HG03442 (cell line): ENCODE measurements around the gene INSRR.

ENCODE experiments used
- ATAC-seq: cut with Tn5 transposase; IDR thresholded peaks from one replicate; pipeline ENCODE4 v1.9.1; 2021; ENCODE audit warnings: mild to moderate bottlenecking, moderate library complexity; ENCODE audit not compliant: unreplicated experiment

Gene INSRR

DNA sequence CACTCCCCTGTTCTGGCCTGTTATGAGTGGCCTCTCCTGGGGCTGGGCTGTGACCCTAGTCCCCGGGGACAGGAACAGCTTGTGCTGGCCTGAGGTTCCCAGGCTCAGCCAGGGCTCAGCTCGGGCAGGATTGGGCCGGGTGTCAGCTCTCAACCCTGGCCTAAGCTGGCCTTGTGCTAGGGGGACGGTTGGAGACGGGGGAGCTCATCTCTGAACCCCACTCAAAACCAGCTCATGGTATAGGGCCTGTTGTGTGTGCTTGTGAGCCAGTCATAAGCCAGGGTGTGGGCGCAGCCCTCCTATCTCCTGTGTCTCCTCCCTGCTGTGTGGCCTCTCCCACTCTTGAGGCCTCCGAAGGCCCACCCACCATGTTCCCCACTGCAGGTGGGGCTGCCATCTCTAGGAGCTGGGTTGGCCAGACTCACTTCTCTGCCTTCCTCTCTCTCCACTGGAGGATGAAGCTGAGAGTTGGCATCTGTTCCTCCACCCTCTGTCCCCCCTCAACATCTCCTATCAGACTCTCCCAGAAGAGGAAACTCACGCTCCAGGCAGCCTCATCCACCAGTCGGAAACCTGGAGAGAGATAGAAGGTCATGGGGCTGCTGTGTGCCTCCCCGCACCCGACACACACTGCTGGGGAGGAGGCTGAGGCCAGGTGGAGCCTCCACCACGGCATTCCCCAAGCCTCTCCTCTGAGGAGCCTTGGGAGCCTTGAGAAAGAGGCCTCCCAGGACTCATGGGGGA is 36.0 kb upstream of the INSRR start:
- no peak for ATAC-seq

DNA sequence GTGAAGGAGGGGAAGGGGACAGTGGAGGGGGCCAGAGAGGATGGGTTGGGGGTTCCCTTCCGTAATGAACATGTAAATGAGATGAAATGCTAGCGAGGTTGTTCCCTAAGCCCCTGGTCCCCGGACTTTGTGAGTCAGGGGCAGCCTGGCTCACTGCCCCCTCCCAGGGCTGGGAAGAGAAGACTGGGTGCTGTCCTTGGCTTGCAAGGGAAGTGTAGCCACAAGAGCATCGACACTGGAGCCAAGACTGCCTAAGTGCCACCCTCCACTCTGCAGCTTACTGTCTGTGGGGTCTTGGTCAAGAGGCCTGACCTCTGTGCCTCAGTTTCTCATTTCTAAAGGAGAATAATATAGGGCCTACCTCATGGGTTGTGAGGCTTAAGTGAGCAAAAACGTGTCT is 35.1 kb upstream of the INSRR start:
- no peak for ATAC-seq

DNA sequence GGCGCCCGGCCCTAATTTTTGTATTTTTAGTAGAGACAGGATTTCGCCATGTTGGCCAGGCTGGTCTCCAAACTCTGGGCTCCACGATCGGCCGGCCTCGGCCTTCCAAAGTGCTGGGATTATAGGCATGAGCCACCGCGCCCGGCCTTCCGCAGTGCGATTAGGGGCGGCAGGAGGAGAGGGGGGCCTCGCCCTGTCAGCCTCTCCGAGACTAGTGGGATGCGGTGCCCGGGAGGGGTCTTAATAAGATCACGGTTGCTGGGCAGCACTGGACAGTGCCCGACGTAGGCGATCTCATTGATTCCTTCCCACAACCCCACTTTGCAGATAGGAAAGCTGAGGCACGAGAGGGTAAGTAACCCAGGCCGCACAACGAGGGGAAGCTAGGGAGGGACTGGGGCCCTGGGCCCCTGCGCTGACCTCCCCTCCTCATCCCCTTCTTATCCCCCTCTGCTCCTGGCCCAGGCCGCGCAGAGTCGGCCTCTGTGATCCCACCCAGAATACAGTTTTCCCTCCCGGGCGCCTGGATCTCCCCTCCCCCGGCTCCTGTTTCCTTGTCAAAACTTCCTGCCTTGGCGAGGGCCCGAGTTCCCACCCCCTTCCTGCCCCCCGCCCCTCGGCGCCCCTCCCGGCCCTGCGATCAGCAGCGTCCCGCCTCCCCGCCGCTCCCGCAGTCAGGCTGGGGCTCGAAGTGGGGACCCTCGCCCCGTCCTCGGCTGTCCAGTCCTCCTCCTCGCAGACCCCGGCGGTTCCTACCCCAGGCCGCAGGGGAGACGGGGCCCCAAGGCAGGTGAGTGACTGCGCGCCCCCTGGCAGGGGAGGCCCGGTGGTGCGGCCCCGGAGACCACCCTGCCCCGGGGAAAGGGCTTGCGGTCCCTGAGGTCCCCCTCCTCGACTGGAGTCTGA is 34.4 kb upstream of the INSRR start, which contains the start of gene PEAR1:
Gene PEAR1 (plus strand): TSS at position 671 of the 906 bp plus-strand sequence. CDS start 10,209 bp downstream, outside the sequence.
- no peak for ATAC-seq

DNA sequence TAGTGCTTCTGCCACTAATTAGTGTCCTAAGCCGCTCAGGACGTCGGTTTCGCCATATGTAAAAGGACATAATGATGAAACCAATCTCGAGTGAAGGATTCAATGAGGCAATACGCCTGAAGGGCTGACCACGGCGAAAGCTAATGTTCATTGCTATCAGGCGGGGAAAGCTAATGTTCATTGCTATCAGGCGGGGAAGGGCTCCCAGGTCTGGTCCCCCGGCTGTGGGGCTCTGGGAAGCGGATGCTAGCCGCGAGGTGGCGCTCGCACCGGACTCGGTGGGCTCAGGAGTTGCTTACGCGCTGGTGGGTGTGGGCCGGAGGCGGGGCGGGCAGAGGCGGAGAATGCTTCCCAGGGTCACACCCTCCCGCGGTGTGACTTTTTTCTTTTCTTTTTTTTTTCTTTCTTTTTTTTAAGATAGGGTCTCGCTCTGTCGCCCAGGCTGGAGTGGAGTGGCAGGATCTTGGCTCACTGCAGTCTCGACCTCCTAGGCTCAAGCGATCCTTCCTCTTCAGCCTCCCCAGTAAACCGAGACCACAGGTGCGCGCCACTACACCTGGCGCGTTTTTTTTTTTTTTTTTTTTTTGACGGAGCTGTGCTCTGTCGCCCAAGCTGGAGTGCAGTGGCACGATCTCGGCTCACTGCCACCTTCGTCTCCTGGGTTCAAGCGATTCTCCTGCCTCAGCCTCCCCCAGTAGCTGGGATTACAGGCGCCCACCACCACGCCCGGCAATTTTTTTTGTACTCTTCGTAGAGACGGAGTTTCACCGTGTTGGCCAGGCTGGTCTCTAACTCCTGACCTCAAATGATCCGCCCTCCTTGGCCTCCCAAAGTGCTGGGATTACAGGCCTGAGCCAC is 33.5 kb upstream of the INSRR start:
- ATAC-seq = peak; percentile 79

DNA sequence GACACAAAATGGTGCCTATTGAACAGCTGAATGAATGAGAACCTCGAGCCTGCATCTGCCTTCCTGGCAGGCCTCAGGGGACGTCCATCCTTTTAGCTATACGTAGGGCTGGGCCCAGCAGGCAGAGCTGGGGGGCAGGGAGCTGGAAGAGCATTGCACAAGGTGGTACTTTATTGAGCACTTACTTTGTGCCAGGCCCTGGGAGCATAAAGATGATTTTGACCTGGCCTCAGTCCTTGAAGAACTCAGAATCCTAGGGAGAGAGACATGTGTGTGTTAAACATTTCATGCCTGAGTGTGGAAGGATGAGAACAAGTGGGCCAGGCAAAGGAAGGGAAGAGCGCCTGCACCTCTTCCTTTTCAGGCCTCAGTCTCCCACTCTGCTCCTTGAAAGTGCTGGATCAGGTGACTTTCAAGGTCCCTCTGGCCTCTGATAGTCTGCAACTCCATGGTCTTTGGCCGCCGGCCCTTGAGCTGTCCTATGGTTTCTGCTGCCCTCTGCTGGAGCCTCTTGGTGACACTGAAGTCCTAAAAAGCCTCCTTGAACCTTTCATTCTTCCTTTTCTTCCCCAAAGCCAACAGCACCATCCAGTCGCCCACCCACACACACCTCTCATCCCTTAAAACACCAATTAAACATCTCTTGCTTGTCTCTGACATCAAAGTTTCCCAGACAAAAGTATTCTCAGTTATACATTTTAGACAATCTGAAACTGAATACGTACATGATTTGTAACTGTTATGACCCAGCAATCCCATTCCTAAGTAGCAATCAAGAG is 31.1 kb upstream of the INSRR start:
- no peak for ATAC-seq

DNA sequence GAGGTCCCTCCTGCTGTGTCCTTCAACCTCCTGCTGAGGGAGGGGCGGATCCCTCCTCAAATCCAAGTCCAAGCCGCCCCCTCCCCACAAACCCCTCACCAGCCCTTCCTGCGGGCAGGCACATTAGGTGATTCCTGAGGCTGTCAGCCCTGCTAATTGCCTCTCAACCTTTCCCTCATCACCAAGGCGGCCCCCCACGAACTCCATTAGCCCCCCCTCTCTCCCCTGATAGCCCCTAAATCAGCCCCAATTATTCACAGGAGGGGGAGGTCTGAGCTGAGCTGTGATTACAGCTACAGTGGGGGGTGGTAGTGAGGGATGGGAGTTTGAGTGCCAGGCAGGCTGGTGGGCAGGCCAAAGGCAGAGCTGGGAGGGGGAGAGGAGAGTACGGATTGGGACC is 28.8 kb upstream of the INSRR start:
- ATAC-seq = no peak

DNA sequence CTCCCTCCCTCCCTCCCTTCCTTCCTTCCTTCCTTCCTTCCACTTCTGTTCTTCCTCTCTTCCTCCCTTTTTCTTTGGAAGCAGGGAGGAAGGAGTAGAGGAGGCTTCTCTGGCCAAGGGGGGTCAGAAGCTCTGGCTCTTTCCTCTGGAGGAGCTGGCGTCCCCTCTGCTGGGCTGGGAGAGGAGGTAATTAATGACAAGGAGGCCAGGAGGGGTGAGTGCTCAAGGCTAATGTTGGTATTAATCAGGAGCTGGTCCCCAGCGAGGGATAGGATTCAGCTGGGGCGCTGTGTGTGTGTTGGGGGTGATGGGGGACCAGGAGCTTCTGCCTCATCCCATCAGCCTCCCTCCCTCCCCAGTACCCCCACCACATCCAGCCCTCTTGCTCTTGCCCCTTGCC is 28.4 kb upstream of the INSRR start:
- no peak for ATAC-seq

DNA sequence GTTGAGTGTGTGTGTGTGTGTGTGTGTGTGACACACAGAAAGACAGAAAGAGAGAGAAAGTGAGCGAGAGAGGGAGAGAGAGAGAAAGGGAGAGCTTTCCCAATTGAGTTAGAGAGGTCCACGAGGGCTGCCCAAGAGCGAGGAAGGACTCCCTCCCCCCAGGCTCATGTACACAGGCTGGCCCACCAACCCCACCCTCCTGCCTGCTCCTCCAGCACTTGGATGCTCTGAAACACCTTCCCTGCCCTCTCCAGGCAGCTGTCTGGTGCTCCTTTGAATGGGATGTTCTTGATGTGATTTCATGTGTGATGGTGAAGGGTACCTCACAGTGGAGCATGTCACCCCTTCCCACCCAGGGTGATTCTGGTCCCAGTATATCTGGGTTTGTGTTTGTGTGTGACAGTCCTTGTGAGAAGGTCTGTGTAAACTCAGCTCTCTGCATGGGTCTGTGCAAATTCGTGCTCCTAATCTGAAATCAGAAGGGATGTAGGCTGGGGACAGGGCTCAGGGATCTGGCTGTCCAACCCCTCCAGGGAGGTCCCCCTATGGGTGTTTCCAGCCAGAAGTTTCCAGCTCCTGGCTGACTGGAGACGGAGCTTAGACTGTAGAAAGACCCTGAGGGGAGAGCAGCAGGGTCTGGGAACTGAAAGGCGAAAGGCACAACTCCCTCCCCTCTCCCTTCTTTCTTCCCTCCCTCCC is 27.8 kb upstream of the INSRR start:
- no peak for ATAC-seq

DNA sequence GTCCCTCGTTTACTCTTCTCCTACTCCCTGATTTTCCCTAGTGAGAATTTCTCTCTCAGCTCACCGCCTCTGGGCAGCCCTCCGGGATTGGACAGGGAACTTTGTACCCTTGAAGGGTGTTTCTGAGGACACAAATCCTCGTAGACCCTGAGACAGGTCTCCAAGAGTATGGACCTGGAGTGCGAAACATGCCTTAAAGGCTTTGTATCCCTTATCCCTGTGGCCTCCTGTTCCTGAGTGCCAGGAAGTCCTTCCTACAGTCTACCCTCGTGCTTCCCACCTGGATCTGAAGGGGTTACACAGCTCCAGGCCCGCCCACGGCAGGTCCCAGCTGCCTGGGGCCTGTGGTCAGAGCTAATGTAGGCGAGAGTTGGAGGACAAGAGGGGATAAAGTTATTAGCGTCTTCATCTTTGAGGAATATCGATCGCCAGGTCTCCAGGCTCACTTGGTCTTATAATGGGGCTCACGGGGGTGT is 27.0 kb upstream of the INSRR start:
- ATAC-seq = no peak

DNA sequence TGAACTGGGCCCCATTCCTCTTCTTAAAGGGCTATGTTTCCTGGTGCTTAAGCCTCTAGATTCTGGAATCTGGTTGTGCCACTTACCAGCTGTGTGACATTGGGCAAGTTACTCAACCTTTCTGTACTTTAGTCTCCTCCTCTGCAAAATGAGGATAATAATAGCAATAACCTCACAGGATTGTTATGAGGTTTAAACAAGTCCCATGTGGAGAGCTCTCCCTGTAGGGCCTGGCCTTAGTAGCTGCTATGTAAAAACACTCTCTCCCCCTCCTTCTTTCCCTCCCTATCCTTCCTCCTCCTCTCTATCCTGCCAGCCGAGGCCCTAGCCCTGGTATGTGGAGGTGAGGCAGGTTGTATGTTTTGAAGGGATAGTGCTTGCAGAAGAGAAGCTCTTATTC is 26.4 kb upstream of the INSRR start:
- ATAC-seq = no peak

DNA sequence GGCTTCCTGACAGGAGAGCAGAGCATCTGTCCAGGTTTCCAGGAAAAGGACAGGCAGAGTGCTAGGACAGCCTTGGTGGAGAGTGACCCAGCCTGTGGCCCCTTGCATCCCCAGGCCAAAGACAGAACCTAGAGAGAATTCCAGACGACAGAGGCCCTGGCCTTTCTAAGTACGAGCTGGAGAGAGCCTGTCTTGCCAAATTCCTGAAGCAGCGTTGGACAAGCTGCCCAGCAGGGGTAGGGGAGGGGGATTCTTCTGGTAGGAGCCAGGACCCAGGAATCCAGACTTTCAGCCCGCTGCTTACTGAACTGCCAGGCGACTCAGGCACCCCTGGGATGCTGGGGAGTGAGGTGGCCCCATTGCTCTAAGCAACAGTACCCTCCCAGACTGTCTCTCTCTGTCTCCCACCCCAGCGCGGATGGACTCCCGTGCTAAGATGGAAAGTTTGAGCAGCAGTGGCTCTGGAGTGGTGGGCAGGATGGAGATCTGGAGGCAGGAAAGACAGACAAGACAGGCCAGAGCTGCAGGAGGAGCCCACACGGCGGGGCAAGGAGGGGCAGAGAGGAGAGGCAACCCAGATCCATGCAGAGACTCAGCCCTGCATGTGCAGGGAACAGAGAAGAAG is 25.8 kb upstream of the INSRR start:
- no peak for ATAC-seq

DNA sequence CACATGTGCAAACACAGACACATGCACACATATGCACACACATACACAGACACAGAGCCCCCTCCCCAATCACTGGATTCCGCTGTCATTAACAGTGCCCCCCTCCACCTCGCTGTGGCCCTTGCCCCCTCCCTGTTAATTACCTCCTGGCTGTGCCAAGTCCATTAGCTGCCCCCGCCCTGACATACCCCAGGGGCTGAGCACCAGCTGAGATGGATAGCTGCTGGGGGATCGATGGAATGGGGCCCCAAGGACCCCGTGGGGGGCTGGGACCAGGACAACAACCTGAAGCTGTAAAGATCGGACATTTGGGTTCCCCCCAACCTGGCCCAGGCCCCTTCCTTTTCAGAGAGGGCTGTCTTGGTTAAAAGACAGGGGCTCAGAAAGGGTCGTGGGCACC is 25.0 kb upstream of the INSRR start:
- ATAC-seq = no peak

DNA sequence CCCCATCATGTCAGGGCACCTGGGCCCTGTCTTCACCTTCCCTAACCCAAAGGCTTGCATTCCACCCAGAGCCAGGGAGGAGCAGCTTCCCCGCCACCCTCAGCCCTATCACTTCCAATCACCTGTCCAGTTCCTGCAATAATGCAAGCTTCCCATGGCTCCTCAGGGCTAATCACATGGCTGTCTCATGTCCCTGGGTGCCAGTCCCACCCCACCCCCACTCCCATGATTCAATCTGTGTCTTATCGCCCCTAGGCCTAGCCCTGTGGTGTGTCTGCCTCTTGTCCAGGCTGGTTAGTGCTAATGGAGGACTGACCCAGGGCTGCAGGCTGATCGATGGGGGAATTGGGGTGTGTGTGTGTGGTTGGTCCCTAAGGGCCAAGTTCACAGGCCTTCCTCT is 23.6 kb upstream of the INSRR start:
- ATAC-seq = no peak

DNA sequence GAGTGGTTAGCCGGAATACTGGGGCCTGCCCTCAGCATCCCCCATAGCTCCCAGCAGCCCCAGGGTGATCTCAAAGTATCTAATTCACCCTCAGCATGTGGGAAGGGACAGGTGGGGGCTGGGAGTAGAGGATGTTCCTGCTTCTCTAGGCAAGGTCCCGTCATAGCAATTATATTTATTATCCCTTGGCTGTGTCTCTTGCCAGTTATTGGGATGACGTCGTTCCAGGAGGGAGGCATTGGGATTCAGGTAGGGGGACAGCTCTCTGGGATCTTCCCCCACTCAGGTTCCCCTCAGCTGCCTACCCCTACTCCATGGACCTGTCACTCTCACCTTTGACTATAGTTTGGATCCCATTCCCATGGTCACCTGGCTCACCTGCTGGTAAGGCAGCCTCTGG is 22.7 kb upstream of the INSRR start:
- no peak for ATAC-seq

DNA sequence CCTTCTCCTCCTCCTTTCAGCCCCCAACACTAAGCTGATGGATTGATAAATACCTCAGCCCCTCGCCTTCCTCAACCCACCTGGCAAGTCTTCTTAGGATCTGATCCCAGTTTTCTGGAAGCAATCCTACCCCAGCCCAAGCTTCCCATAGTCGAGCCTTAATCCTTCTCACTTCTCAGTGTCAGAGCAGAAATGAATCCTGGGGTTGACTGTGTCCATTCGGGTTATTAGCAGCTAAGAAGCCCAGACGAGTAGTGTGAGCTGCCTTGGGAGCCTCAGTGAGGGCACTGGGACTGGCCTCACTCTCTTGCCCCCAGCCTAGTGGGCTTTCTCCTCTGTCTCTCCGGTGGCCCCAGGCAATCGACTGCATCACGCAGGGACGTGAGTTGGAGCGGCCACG is 22.2 kb upstream of the INSRR start:
- no peak for ATAC-seq

DNA sequence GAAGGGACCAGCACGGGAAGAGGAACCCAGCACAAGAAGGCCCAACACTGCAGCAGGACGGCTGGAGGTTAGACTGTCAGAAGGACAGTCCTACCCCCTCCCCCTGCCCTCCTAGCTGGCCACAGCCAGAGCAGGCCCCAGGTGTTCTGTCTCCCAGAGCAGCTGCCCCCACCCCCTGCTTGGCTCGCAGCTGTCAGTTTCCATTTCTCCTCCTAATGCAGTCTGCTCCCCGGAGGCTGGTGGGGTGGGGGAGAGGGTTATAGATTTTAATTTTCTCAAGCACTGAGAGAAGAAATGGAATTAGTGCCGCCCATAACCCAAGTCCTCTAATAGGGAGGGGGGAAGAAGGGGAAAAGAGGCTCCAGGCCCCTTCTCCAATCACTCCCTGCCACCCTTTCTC is 21.6 kb upstream of the INSRR start:
- no peak for ATAC-seq

DNA sequence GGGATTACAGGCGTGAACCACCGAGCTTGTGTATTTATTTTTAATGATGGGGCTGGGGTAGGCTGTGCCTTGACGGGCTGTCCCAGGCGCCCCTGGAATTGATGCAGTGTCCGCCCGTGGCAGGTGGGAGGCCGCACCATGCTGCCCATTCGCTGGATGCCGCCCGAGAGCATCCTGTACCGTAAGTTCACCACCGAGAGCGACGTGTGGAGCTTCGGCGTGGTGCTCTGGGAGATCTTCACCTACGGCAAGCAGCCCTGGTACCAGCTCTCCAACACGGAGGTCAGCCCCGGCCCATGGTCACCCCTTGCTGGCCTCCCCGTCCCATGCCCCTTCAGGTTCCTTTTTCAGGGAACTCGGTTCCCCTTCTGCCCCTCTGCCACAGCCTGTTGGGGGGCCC is 21.0 kb upstream of the INSRR start:
- no peak for ATAC-seq

DNA sequence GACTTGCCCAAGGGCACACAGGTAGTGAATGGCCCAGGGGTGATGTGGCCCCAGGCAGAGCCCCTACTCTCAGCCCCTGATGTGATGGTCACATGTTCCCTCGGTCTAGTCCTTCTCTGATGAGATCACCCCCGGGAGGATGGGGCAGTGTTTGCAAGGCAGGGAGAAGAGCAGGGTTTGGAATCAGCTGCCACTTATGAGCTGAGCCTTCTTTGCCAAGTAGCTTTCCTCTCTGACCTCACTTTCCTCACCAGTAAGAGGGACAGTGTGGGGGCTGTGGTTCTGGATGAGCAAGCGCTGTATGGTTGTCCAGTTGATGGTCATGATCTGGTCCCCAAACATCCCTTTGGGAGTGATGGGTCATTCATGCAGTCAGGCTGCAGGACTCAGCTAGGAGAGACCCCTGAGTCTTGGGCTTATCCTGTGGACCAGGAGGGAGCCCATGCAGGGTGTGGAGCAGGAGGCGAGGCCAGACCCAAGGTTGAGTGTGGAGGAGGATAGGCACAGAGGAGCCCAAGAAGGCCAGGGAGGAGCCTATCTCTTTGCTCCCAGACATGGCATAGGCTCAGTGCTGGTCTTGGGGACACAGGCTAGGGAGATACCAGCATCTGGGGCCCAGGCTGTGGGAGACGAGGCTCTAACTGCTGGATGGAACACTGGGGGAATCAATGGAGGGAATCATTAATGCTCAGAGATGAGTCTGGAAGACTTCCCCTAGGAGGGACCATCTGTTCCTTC is 18.7 kb upstream of the INSRR start:
- ATAC-seq = no peak

DNA sequence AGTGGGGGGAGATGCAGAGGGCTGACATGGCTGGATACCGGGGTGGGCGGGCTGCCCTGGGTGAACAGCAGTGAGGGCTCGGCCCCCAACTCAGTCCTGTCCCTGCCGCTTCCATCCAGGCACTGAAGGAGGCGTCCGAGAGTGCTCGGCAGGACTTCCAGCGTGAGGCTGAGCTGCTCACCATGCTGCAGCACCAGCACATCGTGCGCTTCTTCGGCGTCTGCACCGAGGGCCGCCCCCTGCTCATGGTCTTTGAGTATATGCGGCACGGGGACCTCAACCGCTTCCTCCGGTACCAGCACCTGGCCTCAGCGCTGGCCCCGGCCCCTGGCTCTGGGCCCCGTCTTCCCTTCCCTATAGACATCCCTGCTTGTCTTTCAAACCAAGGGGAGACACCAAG is 17.4 kb upstream of the INSRR start:
- ATAC-seq = no peak
